HuH-7.5 (cell line): ENCODE measurements around the gene FHIT.

Source experiments
- DNase-seq: peaks from one replicate; pipeline ENCODE4 v3.0.0; 2011; ENCODE audit warnings: low spot score

The FHIT gene

DNA sequence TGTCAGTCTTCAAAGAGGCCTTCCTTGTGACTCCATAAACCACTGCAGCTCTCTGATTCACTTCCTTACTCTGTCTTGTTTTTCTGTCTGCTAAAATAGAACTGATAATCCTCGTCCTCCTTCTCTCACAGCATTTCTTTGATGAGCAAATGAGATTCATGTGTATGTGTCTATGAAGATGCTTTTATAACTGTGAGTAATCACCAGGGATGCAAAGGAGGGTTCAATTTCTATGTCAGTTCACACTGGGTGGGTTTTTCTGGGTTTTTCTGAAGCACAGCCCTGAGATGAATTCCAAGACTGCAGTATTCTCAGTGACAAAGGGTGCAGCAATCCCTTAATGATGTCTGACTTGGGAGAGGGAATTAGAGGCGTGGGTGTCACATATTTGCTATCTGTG, 1454.8 kb downstream of the FHIT start:
- DNase-seq, result no peak

DNA sequence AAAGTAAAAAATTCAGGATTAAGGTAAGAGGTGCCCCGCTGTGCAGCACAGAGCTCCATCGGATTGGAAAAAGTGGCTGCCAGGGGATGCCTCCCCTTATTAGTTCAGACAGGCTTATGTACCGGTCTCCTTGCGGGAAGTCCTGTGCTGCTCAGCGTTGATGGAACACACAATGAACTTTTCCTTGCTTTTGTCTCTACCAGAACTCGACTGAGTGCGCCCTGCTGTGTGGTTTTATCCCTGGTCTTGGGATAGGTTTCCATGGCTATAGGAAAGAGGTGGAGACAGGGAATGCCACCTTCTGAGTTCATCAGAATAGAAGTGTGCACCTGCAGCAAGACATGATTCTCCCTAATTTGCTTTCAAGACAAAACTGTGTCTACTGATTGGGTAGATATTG, 1455.5 kb downstream of the FHIT start:
- DNase-seq, result no peak

DNA sequence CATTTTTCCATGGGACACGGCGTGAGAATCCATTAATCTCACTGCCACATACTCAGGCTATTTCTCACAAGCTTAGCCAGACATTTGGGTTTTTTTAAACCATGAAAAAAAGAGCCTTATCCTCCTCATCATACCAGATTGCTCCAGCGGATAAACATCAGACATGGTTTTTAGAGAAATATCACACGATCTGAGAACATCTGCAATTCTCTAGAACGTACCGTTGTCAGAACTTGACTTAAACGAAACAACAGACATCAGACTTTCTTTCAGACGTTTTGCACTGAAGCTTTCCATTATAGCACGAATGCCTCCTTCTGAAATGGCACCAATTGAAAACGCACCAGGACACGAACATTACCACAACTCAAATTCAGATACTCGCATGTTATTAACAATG, 1457.3 kb downstream of the FHIT start:
- no peak for DNase-seq

DNA sequence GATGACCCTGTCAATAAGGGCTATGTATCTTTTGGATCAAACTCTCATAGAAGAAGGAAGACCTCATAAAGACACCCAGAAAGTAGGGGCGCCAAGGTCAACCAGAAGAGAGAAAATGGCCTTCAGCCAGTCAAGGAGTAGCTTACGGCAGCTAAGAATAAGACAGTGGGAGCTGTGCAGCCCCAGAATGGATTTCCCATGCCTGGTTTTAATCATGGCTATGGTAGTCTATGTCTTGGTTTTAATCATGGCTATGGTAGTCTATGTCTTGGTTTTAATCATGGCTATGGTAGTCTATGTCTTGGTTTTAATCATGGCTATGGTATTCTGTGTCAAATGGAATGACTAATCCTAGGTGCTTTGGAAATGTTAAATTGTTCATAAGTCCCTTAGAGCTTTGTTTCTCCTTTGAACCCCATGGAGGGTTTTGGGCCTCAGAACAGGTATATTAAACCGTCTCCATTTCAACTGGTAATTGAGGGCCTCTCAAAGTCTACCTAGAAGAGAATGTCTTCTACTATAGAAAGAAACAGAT, 1459.4 kb downstream of the FHIT start:
- DNase-seq, result no peak

DNA sequence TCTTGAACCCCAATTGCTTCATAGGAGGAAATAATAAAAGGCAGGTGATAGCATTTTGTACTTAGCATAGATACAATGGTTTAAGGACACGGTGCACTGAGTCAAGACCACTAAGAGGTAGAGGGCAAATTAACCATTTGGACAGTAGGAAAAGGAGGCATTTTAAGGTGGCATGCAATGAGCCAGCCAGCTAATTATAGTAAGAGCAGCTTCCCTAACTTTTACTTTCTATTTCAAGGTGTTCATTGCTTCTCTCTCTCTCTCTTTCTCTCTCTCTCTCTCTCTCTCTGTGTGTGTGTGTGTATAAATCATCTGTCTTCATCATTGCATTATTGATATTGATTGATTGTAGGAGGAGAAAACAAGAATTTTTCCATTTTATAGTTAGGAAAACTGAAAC, 1461.0 kb downstream of the FHIT start:
- DNase-seq, result no peak

DNA sequence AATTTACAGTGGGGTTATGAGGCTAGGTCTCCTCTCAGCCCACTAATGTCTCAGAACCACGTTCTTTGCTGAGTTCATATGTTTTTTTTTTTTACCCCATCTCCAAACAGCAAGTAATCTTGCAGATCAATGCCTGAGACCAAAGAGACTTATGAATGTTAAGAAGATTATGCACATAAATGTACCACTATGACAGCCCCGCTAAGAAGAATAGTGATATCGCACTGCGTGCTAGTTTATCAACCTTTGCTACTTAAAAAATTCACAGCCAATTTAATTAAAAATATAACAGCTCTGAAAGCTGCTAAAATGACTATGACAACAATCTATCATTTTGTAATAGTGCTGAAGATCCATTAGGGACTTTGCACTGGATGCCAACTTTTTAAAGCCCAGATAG, 1462.5 kb downstream of the FHIT start:
- DNase-seq, result no peak

DNA sequence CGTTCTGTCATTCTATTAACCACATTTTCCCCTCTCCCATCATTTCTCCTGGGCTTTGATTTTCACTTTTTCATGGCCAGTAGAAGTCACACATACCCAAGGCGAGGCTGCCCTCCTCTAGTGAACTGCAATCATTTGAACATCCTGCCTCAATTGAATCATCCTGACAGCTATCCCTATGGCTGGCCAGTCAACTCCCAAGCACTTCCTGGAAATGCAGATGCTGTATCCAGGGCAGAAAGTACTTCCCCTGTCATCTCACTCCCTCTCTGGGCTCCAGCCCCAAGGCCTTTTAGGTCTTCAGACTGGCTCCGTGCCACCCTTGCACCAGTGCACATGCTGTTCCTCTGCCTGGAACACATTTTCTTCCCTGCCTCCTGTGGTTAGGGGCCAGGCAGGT, 1463.1 kb downstream of the FHIT start:
- DNase-seq, result no peak

DNA sequence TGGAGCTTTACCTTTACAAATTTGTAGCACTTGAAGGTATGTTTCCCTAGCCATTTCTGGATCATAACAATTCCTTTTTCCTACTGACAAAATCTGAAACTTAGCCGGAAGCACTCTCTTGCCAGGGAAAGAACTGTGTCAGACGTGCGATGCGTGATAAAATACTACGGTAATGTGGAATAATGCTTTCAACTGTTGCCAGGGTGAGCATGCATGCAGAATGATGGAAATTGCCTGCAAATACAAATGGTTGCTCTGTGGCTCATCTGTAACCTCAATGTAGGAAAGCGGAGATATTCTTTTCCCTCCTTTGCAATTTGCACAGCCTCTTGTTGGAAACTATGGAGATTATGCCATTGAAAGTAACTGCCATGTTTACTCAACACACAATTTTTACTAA, 1464.9 kb downstream of the FHIT start:
- DNase-seq, result no peak

DNA sequence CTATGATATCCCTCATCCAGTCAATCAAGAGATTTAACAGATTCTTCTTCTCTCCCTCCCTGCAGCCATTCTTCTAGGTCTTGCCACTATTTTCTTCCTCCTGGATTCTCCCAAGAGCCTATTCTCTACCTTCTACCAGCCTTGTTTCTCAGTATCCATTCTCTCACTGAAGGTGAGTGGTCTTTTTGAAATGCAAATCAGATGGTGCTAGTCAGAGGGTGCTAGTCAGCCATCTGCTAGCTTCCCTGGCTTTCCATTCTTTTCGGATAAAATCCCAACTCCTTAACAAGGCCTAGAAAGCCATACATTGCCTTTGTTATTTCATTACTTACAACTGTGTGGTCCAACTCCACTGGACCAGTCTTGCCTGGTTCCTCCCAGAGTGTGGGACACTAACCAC, 1467.1 kb downstream of the FHIT start:
- DNase-seq, result no peak

DNA sequence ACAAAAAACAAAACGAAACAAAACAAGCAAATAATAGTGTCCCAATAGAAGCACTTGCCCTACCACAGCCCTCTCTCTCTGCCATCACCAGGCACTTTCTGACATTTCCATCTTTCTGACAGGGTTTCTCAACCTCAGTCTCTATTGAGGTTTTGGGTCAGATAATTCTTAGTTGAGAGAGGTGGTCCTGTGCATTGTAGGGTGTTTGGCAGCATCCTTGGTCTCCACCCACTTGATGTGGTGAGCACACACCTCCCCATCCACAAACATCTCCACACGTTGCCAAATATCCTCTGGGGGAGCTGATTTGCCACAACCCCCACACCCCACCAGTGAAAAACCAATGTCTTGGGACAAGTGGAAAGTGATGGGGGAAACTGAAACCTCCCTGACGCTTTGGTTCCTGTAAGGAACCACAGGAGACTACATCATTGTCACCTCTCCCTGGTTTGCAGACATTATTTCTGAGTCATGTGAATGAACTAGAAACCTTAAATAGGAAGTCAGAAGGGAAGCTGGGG, 1467.7 kb downstream of the FHIT start:
- no peak for DNase-seq

DNA sequence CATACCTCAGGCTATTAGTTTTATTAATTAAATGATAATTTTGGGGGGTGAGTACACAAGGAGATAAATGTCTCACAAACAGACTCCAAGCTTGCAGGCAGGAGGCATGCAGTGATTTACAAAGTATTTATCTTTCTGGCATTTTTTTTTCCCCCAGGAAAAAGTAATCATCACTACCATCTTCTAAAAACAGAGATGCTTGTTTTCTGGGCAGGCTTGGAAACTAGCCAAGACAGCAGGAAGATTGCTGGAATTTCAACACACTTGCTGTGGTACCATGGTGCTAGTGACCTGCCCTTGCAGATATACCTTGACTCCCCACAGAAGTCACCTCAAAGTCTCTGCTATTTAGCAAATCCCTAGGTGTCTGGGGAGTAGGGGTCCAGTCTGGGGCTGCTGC, 1468.6 kb downstream of the FHIT start:
- no peak for DNase-seq

DNA sequence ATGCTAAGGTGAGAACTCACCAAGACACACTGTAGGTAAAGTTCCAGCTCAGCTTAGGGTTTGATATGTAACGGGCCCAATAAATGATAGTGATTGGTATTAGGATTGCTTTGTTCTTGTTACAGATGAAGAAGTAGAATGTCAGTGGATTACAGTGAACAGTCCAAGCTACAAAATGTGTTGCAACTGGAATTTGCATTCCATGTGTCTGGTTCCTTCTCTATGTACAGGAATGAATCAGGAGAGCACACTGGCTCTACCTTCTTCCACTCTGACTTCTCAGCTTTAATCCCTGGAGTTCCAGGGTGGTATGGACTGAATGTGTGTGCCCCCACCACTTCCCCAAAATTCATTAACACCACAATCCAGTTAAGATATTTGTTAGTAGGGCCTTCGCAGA, 1471.0 kb downstream of the FHIT start:
- no peak for DNase-seq

DNA sequence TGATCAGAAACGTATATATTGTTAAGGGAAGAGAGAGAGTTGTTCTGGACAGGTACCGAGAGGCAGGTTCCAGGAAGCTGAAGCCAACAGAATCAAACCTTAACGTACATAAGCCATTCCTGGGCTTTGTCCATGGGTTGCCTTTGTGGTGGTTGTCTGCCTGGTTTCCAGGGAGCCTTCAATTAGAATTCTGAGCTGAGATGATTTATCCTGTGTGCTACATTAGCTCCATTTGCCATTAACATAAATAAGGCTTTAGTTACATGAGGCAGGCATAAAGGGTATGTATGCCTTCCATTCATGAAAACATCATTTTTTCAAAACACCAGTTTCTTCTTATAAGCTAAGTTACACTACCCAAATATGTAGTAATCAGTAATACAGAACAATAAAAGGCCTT, 1472.0 kb downstream of the FHIT start:
- no peak for DNase-seq

DNA sequence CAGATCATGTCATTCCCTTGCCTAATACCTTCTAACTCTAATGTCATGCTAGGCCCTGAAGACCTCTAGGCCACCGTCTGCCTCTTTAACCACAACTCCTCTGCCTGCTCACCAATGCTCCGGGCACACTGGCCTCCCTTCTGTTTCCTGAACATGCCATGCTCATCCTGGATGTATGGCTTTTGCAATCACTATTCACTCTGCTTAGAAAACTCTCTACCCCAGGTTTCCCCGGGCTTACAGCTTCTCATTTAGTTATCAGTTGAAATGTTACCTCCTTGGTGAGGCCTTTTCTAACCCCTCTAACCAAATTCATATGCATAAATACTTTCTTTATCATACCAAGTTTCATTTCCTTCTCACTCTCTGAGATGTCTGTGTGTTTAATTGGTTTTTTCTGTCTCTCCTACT, 1473.6 kb downstream of the FHIT start:
- DNase-seq, result no peak

DNA sequence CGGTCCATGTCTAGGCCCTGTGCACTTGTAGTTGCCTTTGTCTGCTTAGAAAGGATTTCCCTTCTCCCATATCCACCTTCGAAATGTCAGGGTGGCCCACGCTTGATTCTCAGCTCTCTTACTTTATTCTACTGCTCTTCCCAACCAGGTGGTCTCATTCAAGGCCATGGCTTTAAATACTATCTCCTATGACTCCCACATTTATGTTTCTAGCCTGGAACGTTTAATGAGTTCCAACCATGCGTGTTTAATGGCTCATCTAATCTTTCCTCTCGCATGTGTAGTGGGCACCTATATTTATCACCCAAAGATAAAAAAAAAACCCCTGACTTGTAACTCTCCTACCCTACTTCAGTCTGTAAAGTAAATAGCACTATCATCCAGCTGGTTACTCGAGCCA, 1474.2 kb downstream of the FHIT start:
- no peak for DNase-seq

DNA sequence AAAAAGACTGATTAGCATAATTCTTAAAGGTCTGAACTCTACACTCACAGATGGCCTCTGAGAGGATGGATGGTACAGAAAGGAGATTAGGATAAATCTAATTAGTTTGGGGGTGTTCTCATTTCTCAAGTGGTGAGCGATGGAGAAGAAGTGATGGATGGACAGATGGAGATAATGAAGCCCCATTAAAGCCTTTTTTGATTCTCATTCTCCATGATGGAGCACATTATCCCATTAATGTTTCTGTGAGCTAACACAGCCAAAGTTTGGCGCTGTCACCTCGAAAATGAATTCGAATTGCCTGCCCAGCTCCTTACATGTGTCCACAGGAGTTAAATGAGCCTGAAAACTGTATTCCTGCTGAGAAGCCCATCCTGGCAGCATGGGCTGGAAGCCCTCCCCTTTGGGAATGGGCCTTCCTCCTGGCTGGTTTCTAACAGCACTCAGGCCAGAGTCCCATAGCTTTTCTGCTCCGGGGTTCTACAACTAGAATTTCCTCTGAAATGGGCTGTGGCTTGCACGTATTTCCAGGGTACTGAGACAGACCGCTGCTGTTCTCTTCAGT, 1475.4 kb downstream of the FHIT start:
- DNase-seq, result no peak

DNA sequence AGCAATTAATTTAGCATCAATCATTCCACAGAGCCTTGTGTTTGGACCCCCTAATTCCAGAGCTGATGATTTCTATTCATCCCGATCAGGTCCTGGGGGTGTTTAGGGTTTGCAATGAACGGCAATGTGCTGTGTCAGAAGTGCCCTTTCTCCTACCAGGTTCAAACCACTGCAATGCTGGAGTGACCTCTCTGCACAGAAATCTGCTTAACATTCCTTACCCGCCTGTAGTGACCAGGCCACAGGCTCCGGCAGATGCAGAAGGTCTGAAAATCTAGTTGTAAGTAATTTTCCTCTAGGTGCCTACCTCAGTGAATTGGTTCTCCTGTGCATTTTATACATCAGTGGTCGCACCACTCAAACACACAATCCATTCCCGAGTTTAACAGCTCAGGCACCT, 1476.1 kb downstream of the FHIT start:
- DNase-seq, result no peak

DNA sequence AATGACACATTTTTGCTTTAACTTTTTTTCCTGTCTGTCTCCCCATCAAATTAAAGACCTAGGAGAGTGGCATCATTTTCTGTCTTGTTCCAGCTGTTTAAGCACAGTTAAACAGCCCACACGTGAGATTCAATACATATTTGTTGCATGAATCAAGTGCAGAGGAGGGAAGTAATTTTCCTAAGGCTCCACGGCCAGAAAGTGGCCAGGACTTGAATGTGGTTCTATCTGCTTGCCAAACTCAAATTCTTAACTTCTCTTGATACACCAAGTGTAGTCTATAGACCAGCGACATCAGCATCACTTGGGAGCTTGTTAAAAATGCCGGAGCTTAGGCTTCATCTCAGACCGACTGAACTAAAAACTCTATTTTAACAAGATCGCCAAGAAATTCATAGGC, 1476.6 kb downstream of the FHIT start:
- DNase-seq, result no peak

DNA sequence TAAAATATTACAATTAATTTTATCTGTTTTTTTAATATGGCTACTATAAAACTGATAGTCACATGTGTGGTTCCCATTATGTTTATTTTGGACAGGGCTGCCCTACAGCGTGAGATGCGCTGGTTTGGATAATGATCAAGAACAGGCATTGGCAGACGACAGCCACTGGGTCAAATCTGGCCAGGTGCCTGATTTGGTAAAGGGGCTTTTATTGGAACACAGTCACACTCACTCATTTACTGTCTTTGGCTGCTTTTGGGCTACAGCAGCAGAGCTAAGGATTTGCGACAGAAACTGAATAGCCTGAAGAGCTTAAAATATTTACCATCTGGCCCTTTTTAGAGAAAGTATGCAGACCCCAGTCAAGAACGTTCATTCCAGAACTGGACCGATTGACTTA, 1477.3 kb downstream of the FHIT start:
- DNase-seq, result no peak

DNA sequence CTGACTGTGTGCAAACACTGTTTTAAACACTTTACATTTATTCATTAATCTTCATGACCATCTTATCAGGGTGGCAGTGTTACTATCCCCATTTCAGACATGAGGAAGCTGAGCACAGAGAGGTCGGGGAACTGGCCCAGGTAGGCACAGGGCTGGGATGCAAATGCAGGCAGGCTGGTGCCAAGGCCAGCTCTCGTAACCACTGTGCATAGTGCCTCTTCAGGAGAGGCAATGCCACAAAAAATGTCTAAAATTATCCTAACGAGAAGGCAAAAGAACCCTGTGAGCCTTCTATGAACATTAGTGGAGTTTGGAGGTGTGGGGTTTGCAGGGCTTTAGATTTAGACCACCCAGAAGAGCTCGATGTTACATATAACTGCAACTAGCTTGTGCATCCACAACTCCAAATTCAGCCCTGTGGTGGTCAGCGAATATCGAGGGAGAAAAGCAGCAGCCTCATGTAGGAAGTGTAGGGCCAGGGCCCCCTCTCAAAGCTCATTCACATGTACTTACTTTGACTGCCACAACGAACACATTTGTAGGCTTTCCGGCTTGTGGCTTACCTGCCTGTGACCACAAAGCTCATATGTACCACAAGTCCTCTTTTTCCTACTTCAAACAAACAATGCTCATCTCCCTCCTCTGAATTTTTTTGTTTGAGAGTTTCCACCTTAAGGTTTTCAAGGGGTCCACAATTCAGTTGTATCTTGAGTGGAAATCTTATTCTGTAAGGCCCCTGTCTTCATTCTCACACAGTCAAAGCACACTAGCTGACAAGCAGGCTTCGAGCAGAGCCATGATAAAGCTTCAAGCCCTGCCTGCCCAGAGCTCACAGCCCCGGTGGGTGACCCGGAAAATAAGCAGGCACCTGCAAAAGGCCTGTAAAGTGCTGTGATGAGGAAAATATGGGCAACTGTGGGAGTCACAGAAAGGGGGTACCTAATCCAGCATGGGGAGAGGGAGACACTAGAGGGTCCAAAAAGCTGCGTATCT, 1478.5 kb downstream of the FHIT start:
- no peak for DNase-seq

DNA sequence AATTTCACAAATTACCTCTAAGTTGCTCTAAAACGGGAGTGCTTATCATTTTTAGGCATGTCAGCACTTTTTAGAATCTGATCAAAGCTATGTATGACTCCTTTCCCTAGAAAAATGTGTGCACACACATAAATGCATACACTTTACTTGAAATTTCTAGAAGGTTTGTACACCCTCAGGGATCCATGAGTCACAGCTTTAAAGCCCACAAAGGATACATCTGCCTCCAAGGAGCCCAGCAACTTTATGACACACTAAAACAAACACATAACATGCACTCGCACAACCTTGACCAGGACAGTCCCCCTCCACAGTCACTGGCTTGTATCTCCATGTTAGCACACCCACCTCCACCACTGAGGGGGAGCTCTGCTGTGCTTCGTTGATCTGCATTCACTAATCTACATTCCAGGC, 1479.5 kb downstream of the FHIT start:
- no peak for DNase-seq

DNA sequence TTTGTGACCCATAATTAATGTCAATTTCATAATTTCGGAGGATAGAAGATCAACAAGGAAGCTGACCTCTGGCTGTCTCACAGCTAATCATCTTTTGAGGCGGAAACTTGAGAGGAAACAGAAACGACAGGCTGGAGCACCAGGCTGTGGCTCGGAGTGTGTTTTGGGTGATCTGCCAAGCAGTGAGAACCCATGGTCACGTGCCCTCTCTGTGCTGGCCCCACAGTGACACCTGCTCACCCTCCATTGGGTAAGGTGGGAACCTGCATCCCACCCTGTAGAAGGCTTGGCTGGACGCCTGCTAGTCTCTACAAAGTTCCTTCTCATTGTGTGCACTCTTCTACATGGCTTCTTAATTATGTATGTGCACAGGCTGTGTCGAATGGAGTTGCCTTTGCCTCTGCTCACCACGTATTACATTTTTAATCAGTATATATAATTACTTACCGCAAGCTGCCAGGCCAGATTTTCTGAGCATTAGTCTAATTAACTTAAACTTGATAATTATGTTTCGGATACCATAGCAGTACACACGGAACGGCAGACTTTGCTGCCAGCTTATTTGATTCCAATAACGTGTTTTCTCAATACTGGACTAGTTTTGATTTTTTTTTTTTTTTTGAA, 1482.0 kb downstream of the FHIT start:
- DNase-seq, result no peak
